T-helper 1 cell treated with Interleukin-12 subunit alpha and Interleukin-12 subunit beta and Interleukin-4 antibody, amounts not matched to agents 30 μg/mL and 1 μg/mL, for 36 hours (primary cell): Measurements from ENCODE around the gene TBC1D16.

Experiments used
- H3K27ac Mint-ChIP-seq: one replicate; pipeline ENCODE4 v1.8.0; 2021; ENCODE audit warnings: mild to moderate bottlenecking, mixed read lengths
- H3K27me3 Mint-ChIP-seq: one replicate; pipeline ENCODE4 v1.8.0; 2021; ENCODE audit warnings: low read depth, mixed read lengths
- H3K36me3 Mint-ChIP-seq: one replicate; pipeline ENCODE4 v1.8.0; 2021; ENCODE audit warnings: low read depth, mixed read lengths
- H3K4me1 Mint-ChIP-seq: one replicate; pipeline ENCODE4 v1.8.0; 2021; ENCODE audit warnings: low read depth, mixed read lengths
- H3K4me3 Mint-ChIP-seq: one replicate; pipeline ENCODE4 v1.8.0; 2021; ENCODE audit warnings: mild to moderate bottlenecking, moderate library complexity, mixed read lengths
- H3K9me3 Mint-ChIP-seq: one replicate; pipeline ENCODE4 v1.8.0; 2021; ENCODE audit warnings: mixed read lengths

Gene TBC1D16

GRCh38 chr17:79955691-79956440 is 79.8 kb downstream of the TBC1D16 start:
- no peaks in the 10 kb centered on the region for H3K36me3 Mint-ChIP-seq
- no peaks in the 10 kb centered on the region for H3K4me1 Mint-ChIP-seq
- peaks cover 15% of the 10 kb centered on the region for H3K27me3 Mint-ChIP-seq
- no peak overlapping the region for H3K4me3 Mint-ChIP-seq
- no peaks in the 10 kb centered on the region for H3K9me3 Mint-ChIP-seq
- H3K27ac Mint-ChIP-seq, result no peak overlapping the region

- Mint-ChIP-seq H3K4me1 (no peaks in the 10 kb centered on the region), H3K4me3 (no peak overlapping the region), H3K36me3 (no peaks in the 10 kb centered on the region), H3K27me3 (peaks cover 15% of the 10 kb centered on the region), H3K9me3 (no peaks in the 10 kb centered on the region), H3K27ac (no peak overlapping the region)
Observed at GRCh38 chr17:79955167-79955549, 80.5 kb downstream of the TBC1D16 start.

- Mint-ChIP-seq H3K4me3 (no peak overlapping the region), H3K4me1 (no peaks in the 10 kb centered on the region), H3K9me3 (no peaks in the 10 kb centered on the region), H3K27me3 (peaks cover 13% of the 10 kb centered on the region), H3K36me3 (no peaks in the 10 kb centered on the region), H3K27ac (no peak overlapping the region)
Observed at GRCh38 chr17:79954281-79955166, 81.1 kb downstream of the TBC1D16 start.

- Mint-ChIP-seq H3K9me3 (no peaks in the 10 kb centered on the region), H3K4me3 (no peak overlapping the region), H3K36me3 (no peaks in the 10 kb centered on the region), H3K4me1 (no peaks in the 10 kb centered on the region), H3K27ac (no peak overlapping the region), H3K27me3 (peaks cover 8% of the 10 kb centered on the region)
Observed at GRCh38 chr17:79953335-79953734, 82.3 kb downstream of the TBC1D16 start.

- peaks cover 8% of the 10 kb centered on the region for H3K27me3 Mint-ChIP-seq
Observed at GRCh38 chr17:79952901-79953300, 82.8 kb downstream of the TBC1D16 start.

GRCh38 chr17:79952265-79952877 is 83.3 kb downstream of the TBC1D16 start:
- H3K36me3 Mint-ChIP-seq, result no peaks in the 10 kb centered on the region
- H3K9me3 Mint-ChIP-seq, result no peaks in the 10 kb centered on the region
- H3K4me3 Mint-ChIP-seq, result no peak overlapping the region
- no peaks in the 10 kb centered on the region for H3K4me1 Mint-ChIP-seq
- H3K27ac Mint-ChIP-seq, result no peak overlapping the region
- H3K27me3 Mint-ChIP-seq, result peaks cover 5% of the 10 kb centered on the region

More at GRCh38 chr17:79952901-79953300, 82.8 kb downstream of the TBC1D16 start:
- no peak overlapping the region for H3K27ac Mint-ChIP-seq
- H3K36me3 Mint-ChIP-seq, result no peaks in the 10 kb centered on the region
- no peak overlapping the region for H3K4me3 Mint-ChIP-seq
- no peaks in the 10 kb centered on the region for H3K4me1 Mint-ChIP-seq
- no peaks in the 10 kb centered on the region for H3K9me3 Mint-ChIP-seq

GRCh38 chr17:79951361-79952264 is 84.1 kb downstream of the TBC1D16 start:
- no peaks in the 10 kb centered on the region for H3K9me3 Mint-ChIP-seq
- no peak overlapping the region for H3K4me3 Mint-ChIP-seq
- H3K36me3 Mint-ChIP-seq, result no peaks in the 10 kb centered on the region
- H3K27ac Mint-ChIP-seq, result no peak overlapping the region
- H3K27me3 Mint-ChIP-seq, result no peaks in the 10 kb centered on the region
- no peaks in the 10 kb centered on the region for H3K4me1 Mint-ChIP-seq

- no peaks in the 10 kb centered on the region for H3K9me3 Mint-ChIP-seq
- H3K4me1 Mint-ChIP-seq, result no peaks in the 10 kb centered on the region
- no peaks in the 10 kb centered on the region for H3K27me3 Mint-ChIP-seq
- H3K27ac Mint-ChIP-seq, result no peak overlapping the region
- H3K36me3 Mint-ChIP-seq, result no peaks in the 10 kb centered on the region
- H3K4me3 Mint-ChIP-seq, result no peak overlapping the region
Observed at GRCh38 chr17:79950751-79951150, 84.9 kb downstream of the TBC1D16 start.

- H3K27me3 Mint-ChIP-seq, result no peaks in the 10 kb centered on the region
- H3K4me1 Mint-ChIP-seq, result no peaks in the 10 kb centered on the region
- H3K36me3 Mint-ChIP-seq, result no peaks in the 10 kb centered on the region
- H3K27ac Mint-ChIP-seq, result no peak overlapping the region
- H3K9me3 Mint-ChIP-seq, result no peaks in the 10 kb centered on the region
- H3K4me3 Mint-ChIP-seq, result no peak overlapping the region
Observed at GRCh38 chr17:79950306-79950705, 85.4 kb downstream of the TBC1D16 start.

GRCh38 chr17:79949656-79950209 is 85.9 kb downstream of the TBC1D16 start:
- H3K36me3 Mint-ChIP-seq, result no peaks in the 10 kb centered on the region
- H3K4me3 Mint-ChIP-seq, result no peak overlapping the region
- no peaks in the 10 kb centered on the region for H3K4me1 Mint-ChIP-seq
- H3K9me3 Mint-ChIP-seq, result no peaks in the 10 kb centered on the region
- H3K27me3 Mint-ChIP-seq, result no peaks in the 10 kb centered on the region
- H3K27ac Mint-ChIP-seq, result no peak overlapping the region

- no peak overlapping the region for H3K4me3 Mint-ChIP-seq
- H3K36me3 Mint-ChIP-seq, result no peaks in the 10 kb centered on the region
- no peak overlapping the region for H3K27ac Mint-ChIP-seq
- H3K27me3 Mint-ChIP-seq, result no peaks in the 10 kb centered on the region
- H3K4me1 Mint-ChIP-seq, result no peaks in the 10 kb centered on the region
- H3K9me3 Mint-ChIP-seq, result no peaks in the 10 kb centered on the region
Observed at GRCh38 chr17:79948945-79949655, 86.6 kb downstream of the TBC1D16 start.

GRCh38 chr17:79948406-79948944 is 87.2 kb downstream of the TBC1D16 start:
- H3K4me3 Mint-ChIP-seq, result no peak overlapping the region
- no peaks in the 10 kb centered on the region for H3K4me1 Mint-ChIP-seq
- no peaks in the 10 kb centered on the region for H3K27me3 Mint-ChIP-seq
- H3K36me3 Mint-ChIP-seq, result no peaks in the 10 kb centered on the region
- no peaks in the 10 kb centered on the region for H3K9me3 Mint-ChIP-seq
- no peak overlapping the region for H3K27ac Mint-ChIP-seq

GRCh38 chr17:79947351-79948031 is 88.2 kb downstream of the TBC1D16 start:
- H3K4me3 Mint-ChIP-seq, result no peak overlapping the region
- H3K27me3 Mint-ChIP-seq, result no peaks in the 10 kb centered on the region
- no peak overlapping the region for H3K27ac Mint-ChIP-seq

More at GRCh38 chr17:79947351-79948031, 88.2 kb downstream of the TBC1D16 start:
- Mint-ChIP-seq H3K9me3 (no peaks in the 10 kb centered on the region), H3K36me3 (no peaks in the 10 kb centered on the region), H3K4me1 (peaks cover 5% of the 10 kb centered on the region)
